ENCODE results near the gene ZNF837.
"Not testable (repeated sequence)": the region's sequence is repeated elsewhere in the genome, so short reads cannot be mapped to it uniquely, and the experiment has no call there.

Gene ZNF837

DNA sequence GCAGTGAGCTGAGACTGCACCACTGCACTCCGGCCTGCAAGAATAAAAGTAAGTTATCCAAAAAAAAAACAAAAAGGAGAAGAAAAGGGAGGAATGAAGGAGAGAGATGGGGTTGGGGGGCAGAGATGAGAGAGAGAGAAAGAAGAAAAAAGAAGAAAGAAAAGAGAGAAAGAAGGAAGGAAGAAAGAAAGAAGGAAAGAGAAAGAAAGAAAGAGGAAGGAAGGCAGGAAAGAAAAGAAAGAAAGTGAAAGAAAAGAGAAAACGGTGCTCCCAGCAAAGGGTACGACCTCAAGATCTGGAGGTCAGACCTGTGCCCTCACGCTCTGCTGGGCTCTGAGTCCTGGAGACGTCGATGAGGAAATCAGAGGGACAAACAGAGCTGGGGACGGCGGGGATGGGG is 31.2 kb downstream of the ZNF837 start:
- FAIRE-seq = no peak

GRCh38 chr19:58348080-58348479 is 32.8 kb downstream of the ZNF837 start:
- FAIRE-seq = not testable (repeated sequence)

GRCh38 chr19:58346961-58347929 is 33.6 kb downstream of the ZNF837 start:
- FAIRE-seq = no peak

DNA sequence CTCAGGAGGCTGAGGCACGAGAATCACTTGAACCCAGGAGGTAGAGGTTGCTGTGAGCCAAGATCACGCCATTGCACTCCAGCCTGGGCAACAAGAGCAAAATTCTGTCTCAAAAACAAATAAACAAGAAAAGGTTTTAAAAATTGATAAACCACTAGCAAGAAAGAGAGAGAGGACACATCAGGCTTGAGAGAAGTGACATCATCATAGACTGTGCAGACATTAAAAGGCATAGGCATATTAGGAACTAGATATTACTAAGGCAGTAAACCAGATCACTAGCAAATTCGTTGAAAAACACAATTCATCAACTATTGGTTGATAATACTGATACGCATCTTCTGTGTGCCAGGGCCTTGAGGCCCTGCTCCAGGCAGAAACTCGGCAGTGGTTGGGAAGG is 35.3 kb downstream of the ZNF837 start:
- no peak for FAIRE-seq

DNA sequence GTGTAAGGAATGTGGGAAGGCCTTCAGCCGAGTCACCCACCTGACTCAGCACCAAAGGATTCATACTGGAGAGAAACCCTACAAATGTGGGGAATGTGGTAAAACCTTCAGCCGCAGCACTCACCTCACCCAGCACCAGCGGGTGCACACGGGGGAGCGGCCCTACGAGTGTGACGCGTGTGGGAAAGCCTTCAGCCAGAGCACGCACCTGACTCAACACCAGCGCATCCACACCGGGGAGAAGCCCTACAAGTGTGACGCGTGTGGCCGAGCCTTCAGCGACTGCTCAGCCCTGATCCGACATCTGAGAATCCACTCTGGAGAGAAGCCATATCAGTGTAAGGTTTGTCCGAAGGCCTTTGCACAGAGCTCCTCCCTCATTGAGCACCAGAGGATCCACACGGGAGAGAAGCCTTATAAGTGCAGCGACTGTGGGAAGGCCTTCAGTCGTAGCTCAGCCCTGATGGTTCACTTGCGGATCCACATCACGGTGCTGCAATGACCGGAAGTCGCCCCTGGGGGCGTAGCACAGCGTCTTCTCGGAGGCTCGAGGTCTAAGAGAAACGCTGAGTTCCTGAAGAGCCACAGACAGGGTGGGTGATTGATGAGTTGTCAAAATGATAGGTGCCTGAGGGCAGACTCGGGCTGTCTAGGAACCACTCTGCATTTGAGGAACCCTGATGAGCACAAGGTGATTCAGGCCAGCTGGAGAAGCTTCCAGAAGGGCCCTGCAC is 41.8 kb downstream of the ZNF837 start:
- FAIRE-seq = no peak

GRCh38 chr19:58338336-58338735 is 42.5 kb downstream of the ZNF837 start:
- no peak for FAIRE-seq

- FAIRE-seq = no peak
Observed at GRCh38 chr19:58336820-58337219, 44.0 kb downstream of the ZNF837 start.

DNA sequence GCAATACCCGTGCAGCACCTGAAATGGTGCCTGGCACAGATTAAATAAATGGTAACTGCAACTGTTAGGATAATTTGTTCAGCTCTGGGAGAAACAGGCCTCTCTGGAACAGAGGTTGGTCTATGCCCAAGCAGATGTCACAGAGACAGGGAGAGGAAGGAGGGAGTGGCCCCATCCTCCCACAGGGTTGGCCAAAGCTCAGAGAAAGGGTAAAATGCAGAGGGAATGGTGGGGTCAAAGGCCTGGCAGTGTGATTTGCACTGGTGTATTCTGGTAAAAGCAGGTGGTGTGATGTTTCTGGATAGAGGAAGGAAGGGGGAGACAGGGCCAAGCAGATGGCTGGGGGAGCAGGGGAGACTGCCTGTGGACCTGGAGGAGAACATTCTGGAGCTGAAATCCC is 44.6 kb downstream of the ZNF837 start:
- no peak for FAIRE-seq

DNA sequence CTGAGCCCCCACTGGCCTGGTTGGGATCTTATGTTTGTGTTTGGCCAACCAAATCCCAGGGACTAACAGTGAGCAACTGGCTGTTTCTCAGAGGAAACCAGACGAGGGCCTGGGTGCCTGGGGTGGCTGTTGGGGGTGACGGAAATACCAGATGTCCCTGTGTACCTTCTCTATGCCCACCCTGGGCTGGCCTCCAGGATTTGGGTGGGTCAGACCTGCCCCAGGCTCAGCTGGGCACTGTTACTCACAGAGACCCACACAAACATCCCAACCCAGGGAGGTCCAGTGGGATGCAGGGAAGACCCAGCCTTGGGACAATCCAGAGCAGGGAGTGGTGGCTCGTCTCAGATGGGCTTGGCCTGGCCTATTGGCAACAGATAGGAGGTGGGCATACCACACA is 45.2 kb downstream of the ZNF837 start:
- no peak for FAIRE-seq

- no peak for FAIRE-seq
Observed at GRCh38 chr19:58334691-58335249, 46.1 kb downstream of the ZNF837 start.

GRCh38 chr19:58332697-58333096 is 48.1 kb downstream of the ZNF837 start:
- FAIRE-seq = no peak

DNA sequence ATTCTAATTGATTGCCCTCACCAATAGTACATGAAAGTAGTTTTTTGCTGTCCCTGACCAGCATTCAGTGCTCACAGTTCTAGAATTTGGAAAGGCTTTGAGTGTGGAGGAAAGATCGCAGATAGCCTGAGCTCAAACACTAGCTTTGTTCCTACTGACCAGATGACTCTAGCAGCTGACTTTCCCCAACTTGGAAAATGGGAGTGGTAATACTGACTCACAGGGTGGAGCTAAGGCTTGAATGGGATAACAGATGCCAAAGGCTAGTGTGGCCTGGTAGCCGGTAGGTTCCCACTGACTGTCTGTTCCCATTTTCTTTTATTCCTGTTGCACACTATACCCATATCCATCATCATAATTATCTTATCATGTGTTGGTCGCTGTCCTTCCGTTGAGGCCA is 50.4 kb downstream of the ZNF837 start:
- no peak for FAIRE-seq

- FAIRE-seq = no peak
Observed at GRCh38 chr19:58328999-58329398, 51.8 kb downstream of the ZNF837 start.

GRCh38 chr19:58326914-58327726 is 53.7 kb downstream of the ZNF837 start, which contains the start of gene ZSCAN22:
Gene ZSCAN22 (plus strand): TSS chr19:58326994. CDS start chr19:58334803, 7,809 bp downstream.
- no peak for FAIRE-seq

DNA sequence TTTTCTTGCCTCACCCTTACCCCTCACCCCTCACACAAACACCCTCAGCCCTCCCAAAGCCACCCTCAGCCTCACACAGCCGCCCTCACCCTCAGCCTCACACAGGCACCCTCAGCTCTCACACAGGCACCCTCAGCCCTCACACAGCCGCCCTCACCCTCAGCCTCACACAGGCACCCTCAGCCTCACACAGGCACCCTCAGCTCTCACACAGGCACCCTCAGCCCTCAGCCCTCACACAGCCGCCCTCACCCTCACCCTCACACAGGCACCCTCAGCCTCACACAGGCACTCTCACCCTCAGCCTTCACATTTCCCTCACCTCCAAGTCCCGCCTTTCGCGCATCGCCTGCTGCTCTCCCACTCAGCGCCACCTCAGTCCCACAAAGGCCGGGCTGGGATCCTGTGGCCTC is 54.3 kb downstream of the ZNF837 start:
- FAIRE-seq = no peak

DNA sequence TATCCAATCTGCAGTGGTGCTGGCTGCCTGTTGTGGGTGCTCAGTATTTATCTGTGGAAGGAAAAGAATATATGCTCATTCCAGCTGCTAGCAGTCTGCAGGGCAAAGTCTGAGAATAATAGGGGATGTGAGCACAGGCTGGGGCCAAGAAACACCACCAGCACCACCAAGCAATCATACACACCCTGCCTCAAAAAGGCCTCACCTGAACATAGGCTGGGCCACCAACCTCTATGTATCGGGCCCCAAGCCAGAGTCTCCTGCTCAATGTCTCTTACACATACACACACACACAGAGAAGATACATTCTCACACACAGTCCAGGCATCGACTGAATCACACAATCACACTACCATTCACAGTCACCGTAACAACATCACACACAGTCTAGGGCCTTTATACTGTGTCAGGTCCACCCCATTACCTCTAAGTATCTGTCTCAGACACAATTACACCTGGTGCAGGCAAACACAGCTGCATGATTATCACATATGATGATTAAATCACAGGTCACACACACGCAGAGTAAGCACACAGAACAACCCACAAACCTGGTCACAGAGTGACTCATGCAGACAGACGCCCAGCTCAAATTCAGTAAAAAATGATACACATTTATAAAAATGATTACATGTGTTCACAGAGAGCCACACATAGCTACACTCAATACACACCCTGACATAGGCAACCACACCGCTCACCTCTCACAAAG is 55.4 kb downstream of the ZNF837 start:
- no peak for FAIRE-seq

DNA sequence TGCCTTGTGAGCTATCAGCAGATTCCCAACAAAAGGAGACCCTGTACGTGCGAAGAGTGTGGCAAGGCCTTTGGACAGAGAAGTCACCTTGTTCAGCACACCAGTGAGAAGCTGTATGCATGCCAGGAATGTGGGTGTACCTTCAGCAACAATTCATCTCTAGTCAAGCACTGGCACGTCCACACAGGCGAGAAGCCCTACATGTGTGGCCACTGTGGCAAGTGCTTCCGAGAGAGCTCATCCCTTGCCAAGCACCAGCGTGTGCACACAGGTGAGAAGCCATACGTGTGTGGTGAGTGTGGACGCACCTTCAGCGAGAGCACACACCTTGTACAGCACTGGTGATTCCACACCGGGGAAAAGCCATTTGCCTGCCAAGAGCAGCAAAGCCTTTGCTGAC is 61.6 kb downstream of the ZNF837 start:
- no peak for FAIRE-seq

GRCh38 chr19:58318297-58318696 is 62.5 kb downstream of the ZNF837 start:
- no peak for FAIRE-seq

Measured in colon (tissue), 2 donors.